ENCODE data around the gene UBE2E1. TPM values are rescaled to one million over a fixed set of nuclear protein-coding genes. Genes with fewer than 3 reads are reported as not detected.

UBE2E1 gene
- total and polyA plus RNA-seq, 2 of the 4 experiments (the other 2 are of a cell fraction), result 54.1 to 91.6 TPM

DNA sequence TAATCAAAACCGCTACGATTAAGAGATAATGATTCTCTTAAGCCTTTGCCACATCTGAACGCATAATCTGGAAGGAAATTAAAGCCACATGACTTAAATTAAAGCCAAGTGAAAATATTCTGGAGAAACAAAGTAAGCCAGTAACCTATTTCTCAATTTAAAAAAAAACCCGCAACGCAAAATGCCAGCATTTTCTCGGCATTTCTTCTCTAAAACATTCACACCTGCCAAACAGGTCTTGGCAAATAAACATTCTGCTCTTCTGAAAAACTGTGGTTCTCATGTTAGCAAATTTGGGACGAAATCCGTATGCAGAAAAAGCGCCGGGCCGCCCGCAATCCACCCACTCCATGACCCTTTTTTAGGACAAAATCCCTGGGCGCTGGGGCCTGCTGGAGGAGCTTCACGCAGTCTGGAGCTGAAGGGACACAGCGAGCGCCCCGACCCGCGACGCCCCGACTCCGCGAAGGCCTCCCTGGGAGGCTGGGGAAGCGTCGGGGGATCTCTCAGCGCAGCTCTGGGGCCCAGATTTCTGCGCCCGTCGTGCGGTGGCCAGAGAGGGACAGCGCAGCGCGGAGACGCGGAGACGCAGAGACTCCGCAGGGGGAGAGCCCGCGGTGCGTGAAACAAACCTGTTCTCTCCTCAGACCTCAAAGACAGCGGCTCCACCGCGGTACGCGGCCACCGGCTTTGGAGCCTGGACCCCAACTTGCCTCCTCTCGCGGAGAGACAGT, 110.6 kb downstream of the UBE2E1 start:
- peak overlapping the region; percentile 15; the same call in 1 of the 2 replicates for H3K18ac ChIP-seq (ENCODE audit: low read depth, low read length)
- H3K56ac ChIP-seq (ENCODE audit: extremely low read depth, insufficient read depth, low read length), result peak overlapping the region; percentile 36; the same call in 1 of the 2 replicates
- H3K27ac ChIP-seq (ENCODE audit: insufficient read depth, low read length), result peak overlapping the region; percentile 57
- H3K4ac ChIP-seq (ENCODE audit: low read depth, low read length), result peak overlapping the region; percentile 42
- H2BK120ac ChIP-seq (ENCODE audit: low read depth, low read length), result 0 out of 2 replicates have a peak overlapping the region, but pooled peaks have one; percentile 30
- H4K5ac ChIP-seq (ENCODE audit: low read depth, low read length), result peak overlapping the region; percentile 25; the same call in 1 of the 2 replicates
- H3K9me3 ChIP-seq (ENCODE audit: control insufficient read depth, insufficient read depth, low read length), result no peaks in the 10 kb centered on the region
- in situ Hi-C loops (cut with MboI; ENCODE audit: low sequenced_read_pairs), result no loop called here
- peaks cover 13% of the 10 kb centered on the region for H3K36me3 ChIP-seq (ENCODE audit: control insufficient read depth, insufficient read depth, low read length)
- H3K9ac ChIP-seq (ENCODE audit: low read depth, low read length), result peak overlapping the region; percentile 66
- H3K4me3 ChIP-seq (ENCODE audit: insufficient read depth, low read depth, low read length), result peak overlapping the region; percentile 57
- WGBS, 2 experiments (ENCODE audit: extremely low coverage in 2 of 2, insufficient read length in 1 of 2), result 0% methylated on average over 11 of the region's 48 CpGs; no CpG with 5 or more reads in 1 of the 2 experiments
- peak overlapping the region; percentile 37 for H3K4me2 ChIP-seq (ENCODE audit: low read depth, low read length)
- DNase-seq (no peak), ATAC-seq (ENCODE audit: low read depth) (peak; percentile 53)
- H2AK5ac ChIP-seq (ENCODE audit: low read depth, low read length), result no peak overlapping the region
- 0 out of 2 replicates have a peak overlapping the region, but pooled peaks have one; percentile 27 for H2BK20ac ChIP-seq (ENCODE audit: low read depth, low read length)
- H2BK5ac ChIP-seq (ENCODE audit: low read depth, low read length, poor library complexity, severe bottlenecking), result peak overlapping the region; percentile 60
- no peaks in the 10 kb centered on the region; the same call in 1 of the 2 replicates for H3K9me1 ChIP-seq (ENCODE audit: insufficient read depth, low read length)
- H3K4me1 ChIP-seq (ENCODE audit: control insufficient read depth, insufficient read depth, low read length), result no peaks in the 10 kb centered on the region
- peaks cover 39% of the 10 kb centered on the region for H4K20me1 ChIP-seq (ENCODE audit: insufficient read depth, low read length)
- peak overlapping the region; percentile 44; the same call in 1 of the 2 replicates for H3K23ac ChIP-seq (ENCODE audit: low read depth, low read length)
- no peaks in the 10 kb centered on the region for H3K27me3 ChIP-seq (ENCODE audit: control insufficient read depth, insufficient read depth, low read length)
- H4K91ac ChIP-seq (ENCODE audit: insufficient read depth, low read depth, low read length), result peak overlapping the region; percentile 79; the same call in 1 of the 2 replicates
- H3K79me1 ChIP-seq (ENCODE audit: low read depth in 1 of 2, low read length in 2 of 2), result peaks cover 22 to 54% of the 10 kb centered on the region in 2 experiments
- peak overlapping the region; percentile 77 for H3K14ac ChIP-seq (replicated peaks; ENCODE audit: low read depth, low read length)
- H2AK9ac ChIP-seq (replicated peaks; ENCODE audit: low read depth, low read length, poor library complexity), result peak overlapping the region; percentile 63
- peak overlapping the region in 1 of 2 experiments; percentile 71; a peak in 2 of 4 replicates for H4K8ac ChIP-seq (ENCODE audit: low read depth in 2 of 2, low read length in 2 of 2)
- no peak overlapping the region for H2BK15ac ChIP-seq (ENCODE audit: low read depth, low read length)
- peak overlapping the region; percentile 94 for H2AFZ ChIP-seq (replicated peaks; ENCODE audit: low read length, poor library complexity)
- dilution Hi-C loops (cut with HindIII; ENCODE audit: low sequenced_read_pairs, unreplicated experiment), result no loop called here
- POLR2A ChIA-PET (ENCODE audit: unreplicated experiment), result interaction anchor here (0.6 to 1.2 kb wide), 11 partner anchors 10 to 576 kb away, joined by 3 to 6 read pairs (median 4); no protein-coding TSS in a partner anchor
- no TSS peak for BruUV-seq (replicated peaks)
- CTCF ChIA-PET, result interaction anchor here (0.7 to 1.6 kb wide), 5 partner anchors 11 to 149 kb away, joined by 3 to 4 read pairs (median 3); no protein-coding TSS in a partner anchor
- intact Hi-C loops (cut with micrococcal nuclease), result loop anchor here (10.0 kb wide), 1 partner anchor 768 kb away; no protein-coding TSS in a partner anchor
- no peak for TF ChIP-seq RAD21 (IDR thresholded peaks at IDR 0.05; ENCODE audit: low read length)
- no peak for TF ChIP-seq SMC3 (IDR thresholded peaks at IDR 0.05; ENCODE audit: low read depth, low read length)
- no peak for TF ChIP-seq RFX5 (IDR thresholded peaks at IDR 0.05; ENCODE audit: low read depth, low read length)
- TF ChIP-seq, protein P1, sequence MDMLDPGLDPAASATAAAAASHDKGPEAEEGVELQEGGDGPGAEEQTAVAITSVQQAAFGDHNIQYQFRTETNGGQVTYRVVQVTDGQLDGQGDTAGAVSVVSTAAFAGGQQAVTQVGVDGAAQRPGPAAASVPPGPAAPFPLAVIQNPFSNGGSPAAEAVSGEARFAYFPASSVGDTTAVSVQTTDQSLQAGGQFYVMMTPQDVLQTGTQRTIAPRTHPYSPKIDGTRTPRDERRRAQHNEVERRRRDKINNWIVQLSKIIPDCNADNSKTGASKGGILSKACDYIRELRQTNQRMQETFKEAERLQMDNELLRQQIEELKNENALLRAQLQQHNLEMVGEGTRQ (IDR thresholded peaks at IDR 0.05; ENCODE audit: low read depth, low read length), result no peak
- TF ChIP-seq, protein P2, sequence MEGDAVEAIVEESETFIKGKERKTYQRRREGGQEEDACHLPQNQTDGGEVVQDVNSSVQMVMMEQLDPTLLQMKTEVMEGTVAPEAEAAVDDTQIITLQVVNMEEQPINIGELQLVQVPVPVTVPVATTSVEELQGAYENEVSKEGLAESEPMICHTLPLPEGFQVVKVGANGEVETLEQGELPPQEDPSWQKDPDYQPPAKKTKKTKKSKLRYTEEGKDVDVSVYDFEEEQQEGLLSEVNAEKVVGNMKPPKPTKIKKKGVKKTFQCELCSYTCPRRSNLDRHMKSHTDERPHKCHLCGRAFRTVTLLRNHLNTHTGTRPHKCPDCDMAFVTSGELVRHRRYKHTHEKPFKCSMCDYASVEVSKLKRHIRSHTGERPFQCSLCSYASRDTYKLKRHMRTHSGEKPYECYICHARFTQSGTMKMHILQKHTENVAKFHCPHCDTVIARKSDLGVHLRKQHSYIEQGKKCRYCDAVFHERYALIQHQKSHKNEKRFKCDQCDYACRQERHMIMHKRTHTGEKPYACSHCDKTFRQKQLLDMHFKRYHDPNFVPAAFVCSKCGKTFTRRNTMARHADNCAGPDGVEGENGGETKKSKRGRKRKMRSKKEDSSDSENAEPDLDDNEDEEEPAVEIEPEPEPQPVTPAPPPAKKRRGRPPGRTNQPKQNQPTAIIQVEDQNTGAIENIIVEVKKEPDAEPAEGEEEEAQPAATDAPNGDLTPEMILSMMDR (conservative IDR thresholded peaks at IDR 0.05; ENCODE audit: low read depth, low read length), result no peak
- TF ChIP-seq CEBPB (IDR thresholded peaks at IDR 0.05; ENCODE audit: low read depth, low read length), result no peak
- TF ChIP-seq MXI1 (IDR thresholded peaks at IDR 0.05; ENCODE audit: borderline replicate concordance, low read depth, low read length), result no peak
- no peak for TF ChIP-seq RCOR1 (IDR thresholded peaks at IDR 0.05; ENCODE audit: insufficient replicate concordance, low read length)
- TF ChIP-seq MAFK (IDR thresholded peaks at IDR 0.05; ENCODE audit: low read depth, low read length), result no peak
- TF ChIP-seq BHLHE40 (IDR thresholded peaks at IDR 0.05; ENCODE audit: low read depth, low read length), result no peak
- TF ChIP-seq, protein P3, sequence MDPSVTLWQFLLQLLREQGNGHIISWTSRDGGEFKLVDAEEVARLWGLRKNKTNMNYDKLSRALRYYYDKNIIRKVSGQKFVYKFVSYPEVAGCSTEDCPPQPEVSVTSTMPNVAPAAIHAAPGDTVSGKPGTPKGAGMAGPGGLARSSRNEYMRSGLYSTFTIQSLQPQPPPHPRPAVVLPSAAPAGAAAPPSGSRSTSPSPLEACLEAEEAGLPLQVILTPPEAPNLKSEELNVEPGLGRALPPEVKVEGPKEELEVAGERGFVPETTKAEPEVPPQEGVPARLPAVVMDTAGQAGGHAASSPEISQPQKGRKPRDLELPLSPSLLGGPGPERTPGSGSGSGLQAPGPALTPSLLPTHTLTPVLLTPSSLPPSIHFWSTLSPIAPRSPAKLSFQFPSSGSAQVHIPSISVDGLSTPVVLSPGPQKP (IDR thresholded peaks at IDR 0.05; ENCODE audit: borderline replicate concordance, low read depth, low read length), result no peak
- no peak for TF ChIP-seq MAZ (IDR thresholded peaks at IDR 0.05; ENCODE audit: borderline replicate concordance, low read depth, low read length)
- TF ChIP-seq POLR2A (IDR thresholded peaks at IDR 0.05; ENCODE audit: low read depth, low read length), result no peak
